SU-DHL-6 (cell line): ENCODE data around the gene HSPBP1.

Experiments
- EZH2phosphoT487 ChIP-seq: fragments of 200-600 bp; sonication (generic), shearing (Covaris generic); conservative IDR thresholded peaks from 2 replicates; pipeline ENCODE4 v1.6.1; 2018; ENCODE audit warnings: mild to moderate bottlenecking, antibody characterized with exemption, low read length, moderate library complexity, mixed read lengths
- TF ChIP-seq, protein P1 (sequence below): fragments of 200-600 bp; sonication (generic); IDR thresholded peaks from one replicate; pipeline ENCODE4 v1.5.1; 2017; ENCODE audit warnings: antibody characterized with exemption, mild to moderate bottlenecking, low read length, moderate library complexity; ENCODE audit not compliant: insufficient read depth, poor library complexity, severe bottlenecking

GRCh38 chr19:55275851-55276719, 3.8 kb downstream of the HSPBP1 start:
- TF ChIP-seq, protein P1, sequence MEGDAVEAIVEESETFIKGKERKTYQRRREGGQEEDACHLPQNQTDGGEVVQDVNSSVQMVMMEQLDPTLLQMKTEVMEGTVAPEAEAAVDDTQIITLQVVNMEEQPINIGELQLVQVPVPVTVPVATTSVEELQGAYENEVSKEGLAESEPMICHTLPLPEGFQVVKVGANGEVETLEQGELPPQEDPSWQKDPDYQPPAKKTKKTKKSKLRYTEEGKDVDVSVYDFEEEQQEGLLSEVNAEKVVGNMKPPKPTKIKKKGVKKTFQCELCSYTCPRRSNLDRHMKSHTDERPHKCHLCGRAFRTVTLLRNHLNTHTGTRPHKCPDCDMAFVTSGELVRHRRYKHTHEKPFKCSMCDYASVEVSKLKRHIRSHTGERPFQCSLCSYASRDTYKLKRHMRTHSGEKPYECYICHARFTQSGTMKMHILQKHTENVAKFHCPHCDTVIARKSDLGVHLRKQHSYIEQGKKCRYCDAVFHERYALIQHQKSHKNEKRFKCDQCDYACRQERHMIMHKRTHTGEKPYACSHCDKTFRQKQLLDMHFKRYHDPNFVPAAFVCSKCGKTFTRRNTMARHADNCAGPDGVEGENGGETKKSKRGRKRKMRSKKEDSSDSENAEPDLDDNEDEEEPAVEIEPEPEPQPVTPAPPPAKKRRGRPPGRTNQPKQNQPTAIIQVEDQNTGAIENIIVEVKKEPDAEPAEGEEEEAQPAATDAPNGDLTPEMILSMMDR = no peak
- TF ChIP-seq EZH2phosphoT487 = no peak
